Neural crest cell (in vitro differentiated cells): Measurements from ENCODE around the gene VGLL2. TPM values are rescaled to one million over a fixed set of nuclear protein-coding genes. Genes with fewer than 3 reads are reported as not detected.
"Not testable (repeated sequence)": the region's sequence is repeated elsewhere in the genome, so short reads cannot be mapped to it uniquely, and the experiment has no call there.

Source experiments
- DNase-seq: peaks from one replicate; pipeline ENCODE4 v3.0.0; 2021; ENCODE audit warnings: low read depth, mixed read lengths, low spot score
- H3K27ac Mint-ChIP-seq: one replicate; pipeline ENCODE4 v1.8.0; 2021; ENCODE audit warnings: mild to moderate bottlenecking, mixed read lengths; ENCODE audit not compliant: unreplicated experiment
- H3K27me3 Mint-ChIP-seq: 2 replicates; pipeline ENCODE4 v1.8.0; 2021; ENCODE audit warnings: low read depth, mild to moderate bottlenecking, mixed read lengths
- H3K36me3 Mint-ChIP-seq: 2 replicates; pipeline ENCODE4 v1.8.0; 2021; ENCODE audit warnings: low read depth, mild to moderate bottlenecking, mixed read lengths
- H3K4me1 Mint-ChIP-seq: 2 replicates; pipeline ENCODE4 v1.8.0; 2021; ENCODE audit warnings: mixed read lengths
- H3K4me3 Mint-ChIP-seq: one replicate; pipeline ENCODE4 v1.8.0; 2021; ENCODE audit warnings: mild to moderate bottlenecking, mixed read lengths
- H3K9me3 Mint-ChIP-seq: 2 replicates; pipeline ENCODE4 v1.8.0; 2021; ENCODE audit warnings: mixed read lengths
- CTCF ChIP-seq: fragments of 200-600 bp; sonication (generic); conservative IDR thresholded peaks from 2 replicates; pipeline ENCODE4 v1.5.0; 2021; ENCODE audit warnings: antibody characterized with exemption, mild to moderate bottlenecking
- total RNA-seq: library from RNA; stranded (reverse); gene quantifications from 2 replicates; pipeline ENCODE4 v1.2.1, GENCODE V29; 2021

Gene VGLL2
- total RNA-seq, 1 donor from 2014 or later, result 0.16 TPM

GRCh38 chr6:117229870-117230269 is 35.5 kb upstream of the VGLL2 start:
- no peak for DNase-seq
- H3K9me3 Mint-ChIP-seq, result no peaks in the 10 kb centered on the region
- H3K4me3 Mint-ChIP-seq, result no peak overlapping the region
- no peaks in the 10 kb centered on the region for H3K4me1 Mint-ChIP-seq
- H3K27ac Mint-ChIP-seq, result no peak overlapping the region
- H3K27me3 Mint-ChIP-seq, result no peaks in the 10 kb centered on the region
- H3K36me3 Mint-ChIP-seq, result no peaks in the 10 kb centered on the region
- no peak for TF ChIP-seq CTCF

- Mint-ChIP-seq H3K4me1 (no peaks in the 10 kb centered on the region), H3K27ac (no peak overlapping the region), H3K27me3 (no peaks in the 10 kb centered on the region), H3K36me3 (peaks cover 3% of the 10 kb centered on the region), H3K4me3 (no peak overlapping the region), H3K9me3 (peaks cover 5% of the 10 kb centered on the region)
- DNase-seq, result no peak
- TF ChIP-seq CTCF, result no peak
These were observed 33.9 kb upstream of the VGLL2 start for GRCh38 chr6:117231466-117231865.

GRCh38 chr6:117232196-117232595 is 33.2 kb upstream of the VGLL2 start:
- Mint-ChIP-seq H3K36me3 (peaks cover 3% of the 10 kb centered on the region), H3K27me3 (no peaks in the 10 kb centered on the region), H3K4me3 (no peak overlapping the region), H3K27ac (no peak overlapping the region), H3K4me1 (no peaks in the 10 kb centered on the region), H3K9me3 (peaks cover 6% of the 10 kb centered on the region)
- DNase-seq, result no peak
- TF ChIP-seq CTCF, result no peak

GRCh38 chr6:117233145-117233544 is 32.2 kb upstream of the VGLL2 start:
- Mint-ChIP-seq H3K27me3 (no peaks in the 10 kb centered on the region), H3K27ac (no peak overlapping the region), H3K9me3 (peaks cover 6% of the 10 kb centered on the region), H3K4me3 (no peak overlapping the region), H3K36me3 (peaks cover 3% of the 10 kb centered on the region), H3K4me1 (no peaks in the 10 kb centered on the region)
- TF ChIP-seq CTCF, result no peak
- no peak for DNase-seq

GRCh38 chr6:117237561-117237960 is 27.8 kb upstream of the VGLL2 start:
- Mint-ChIP-seq H3K4me3 (no peak overlapping the region), H3K9me3 (peaks cover 8% of the 10 kb centered on the region), H3K27me3 (no peaks in the 10 kb centered on the region), H3K4me1 (no peaks in the 10 kb centered on the region), H3K36me3 (peaks cover 5% of the 10 kb centered on the region), H3K27ac (no peak overlapping the region)
- no peak for TF ChIP-seq CTCF
- DNase-seq, result no peak

GRCh38 chr6:117244571-117244970 is 20.8 kb upstream of the VGLL2 start:
- not testable (repeated sequence) for DNase-seq, H3K9me3 Mint-ChIP-seq, H3K4me1 Mint-ChIP-seq, H3K27me3 Mint-ChIP-seq, H3K36me3 Mint-ChIP-seq
- Mint-ChIP-seq H3K4me3 (peak overlapping the region; percentile 92), H3K27ac (peak overlapping the region; percentile 96)

- H3K27ac Mint-ChIP-seq, result peak overlapping the region; percentile 96
- H3K27me3 Mint-ChIP-seq, H3K36me3 Mint-ChIP-seq, DNase-seq, H3K9me3 Mint-ChIP-seq, H3K4me1 Mint-ChIP-seq: not testable (repeated sequence)
- H3K4me3 Mint-ChIP-seq, result peak overlapping the region; percentile 92
These were observed 20.4 kb upstream of the VGLL2 start for GRCh38 chr6:117244979-117245378.
